K562 (cell line): ENCODE results near the gene LGR6. TPM values are rescaled to one million over a fixed set of nuclear protein-coding genes. Genes with fewer than 3 reads are reported as not detected.

ENCODE experiments used
- ATF4 ChIP-seq: fragments of 450-650 bp; formaldehyde crosslinking; IDR thresholded peaks from 2 replicates; pipeline ENCODE4 v1.4.0; 2022; ENCODE audit warnings: mild to moderate bottlenecking, moderate library complexity
- CREM ChIP-seq: IDR thresholded peaks from 2 replicates; pipeline ENCODE4 v1.6.1; 2014; ENCODE audit warnings: antibody characterized with exemption, low read depth
- FIP1L1 ChIP-seq: fragments of 200-400 bp; formaldehyde crosslinking; IDR thresholded peaks from 2 replicates; pipeline ENCODE4 v1.6.1; 2018; ENCODE audit warnings: mild to moderate bottlenecking, low read depth, low read length; ENCODE audit not compliant: poor library complexity, severe bottlenecking
- RBM17 ChIP-seq: fragments of 200-400 bp; formaldehyde crosslinking; IDR thresholded peaks from 2 replicates; pipeline ENCODE4 v1.6.1; 2017; ENCODE audit warnings: low read depth, mild to moderate bottlenecking, low read length, borderline replicate concordance
- STAT5B ChIP-seq: fragments of 250-450 bp; sonication (Bioruptor Pico); IDR thresholded peaks from 2 replicates; pipeline ENCODE4 v1.8.0; 2021; ENCODE audit warnings: mild to moderate bottlenecking, inconsistent platforms
- ZNF12 ChIP-seq: sonication (generic); formaldehyde crosslinking; IDR thresholded peaks from 2 replicates; pipeline ENCODE4 v1.4.0; 2020; ENCODE audit warnings: mild to moderate bottlenecking, missing genetic modification reagents
- ZNF224 ChIP-seq: sonication (generic); formaldehyde crosslinking; IDR thresholded peaks from 2 replicates; pipeline ENCODE4 v1.8.0; 2022; ENCODE audit warnings: mild to moderate bottlenecking, missing genetic modification reagents
- ZNF311 ChIP-seq: fragments of 250-450 bp; sonication (Bioruptor Pico); IDR thresholded peaks from 2 replicates; pipeline ENCODE4 v1.4.0; 2020; ENCODE audit warnings: mild to moderate bottlenecking, moderate library complexity
- ZNF830 ChIP-seq: fragments of 250-450 bp; sonication (Bioruptor Pico); IDR thresholded peaks from 2 replicates; pipeline ENCODE4 v1.5.0; 2021; ENCODE audit warnings: mild to moderate bottlenecking
- polyA plus RNA-seq, 8 experiments: library from polyadenylated mRNA; depleted of rRNA in 4 of 8; stranded (reverse) in 5 of 8; unstranded in 3 of 8; fragments of >200 nt; fragmentation: Nextera tagmentation in 2 of 8; fragmentation: Illumina TruSeq in 1 of 8; extraction: Ambion mirVana in 2 of 8; extraction: Trizol in 1 of 8; gene quantifications; 2 replicates each; pipeline versions ENCODE4 v1.2.1 to v1.2.3, GENCODE V29; 2011 to 2014; ENCODE audit warnings: inconsistent platforms in 1 of 8, missing spikeins in 1 of 8
- total RNA-seq, 7 experiments: library from RNA; depleted of rRNA in 6 of 7; stranded (reverse); fragments of >200 nt in 6 of 7; fragmentation: Illumina TruSeq in 2 of 7; extraction: Trizol in 2 of 7; gene quantifications; 2 replicates each; pipeline versions ENCODE4 v1.2.1 to v1.2.3, GENCODE V29; 2011 to 2021; ENCODE audit warnings: low replicate concordance in 1 of 7
- TF ChIP-seq, protein P1 (sequence below): fragments of 450-650 bp; formaldehyde crosslinking; IDR thresholded peaks from 2 replicates; pipeline ENCODE4 v1.4.0; 2022; ENCODE audit warnings: missing genetic modification characterization

Gene LGR6
- total and polyA plus RNA-seq, 9 of the 15 experiments (the other 6 are each of a cell fraction or from before 2014, with no cell fraction given): 0.01 to 0.54 (median 0.17) TPM; not detected in 1

DNA sequence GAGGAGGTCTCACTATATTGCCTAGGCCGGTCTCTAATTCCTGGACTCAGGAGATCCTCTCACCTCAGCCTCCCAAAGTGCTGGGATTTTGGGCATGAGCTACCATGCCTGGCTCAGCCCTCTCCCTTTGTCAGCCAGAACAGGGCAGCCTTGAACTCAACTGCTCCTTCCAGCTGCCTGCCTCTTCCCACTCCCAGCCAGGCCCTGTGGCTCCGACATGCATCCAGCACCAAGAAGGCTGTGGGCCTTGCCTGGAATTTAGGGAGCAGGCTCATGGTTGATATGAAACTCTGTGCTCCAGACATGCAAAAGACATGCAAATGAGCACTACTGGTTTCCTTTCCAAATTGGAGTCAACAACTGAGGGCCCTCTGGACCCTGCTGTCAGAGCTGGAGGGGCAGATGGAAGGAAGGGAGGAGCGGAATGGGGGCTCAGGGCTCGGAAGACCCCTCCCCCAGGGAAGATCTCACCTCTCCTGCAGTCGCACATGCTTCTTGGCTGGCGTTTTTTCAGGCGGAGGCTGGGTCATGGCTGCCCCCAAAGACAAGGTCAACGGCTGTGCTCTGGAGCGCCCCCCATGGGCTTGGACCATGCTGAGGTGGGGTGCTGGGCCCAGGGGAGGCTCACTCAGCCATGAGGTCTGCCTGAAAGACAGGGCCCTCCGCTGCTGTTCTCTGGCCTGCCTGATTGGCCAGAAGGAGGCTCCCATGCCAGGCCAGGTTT lies 34.6 kb upstream of the LGR6 start (continued):
- TF ChIP-seq STAT5B (CRISPR knock-in tag) (no peak), CREM (no peak), RBM17 (no peak), ATF4 (CRISPR knock-in tag) (no peak), ZNF224 (CRISPR knock-in tag) (0 out of 2 replicates have a peak, but pooled peaks have one; percentile 55), ZNF311 (CRISPR knock-in tag) (peak; percentile 70; the same call in 1 of the 2 replicates), FIP1L1 (no peak), ZNF12 (CRISPR knock-in tag) (no peak; the same call in 1 of the 2 replicates), ZNF830 (no peak)
- TF ChIP-seq, protein P1, sequence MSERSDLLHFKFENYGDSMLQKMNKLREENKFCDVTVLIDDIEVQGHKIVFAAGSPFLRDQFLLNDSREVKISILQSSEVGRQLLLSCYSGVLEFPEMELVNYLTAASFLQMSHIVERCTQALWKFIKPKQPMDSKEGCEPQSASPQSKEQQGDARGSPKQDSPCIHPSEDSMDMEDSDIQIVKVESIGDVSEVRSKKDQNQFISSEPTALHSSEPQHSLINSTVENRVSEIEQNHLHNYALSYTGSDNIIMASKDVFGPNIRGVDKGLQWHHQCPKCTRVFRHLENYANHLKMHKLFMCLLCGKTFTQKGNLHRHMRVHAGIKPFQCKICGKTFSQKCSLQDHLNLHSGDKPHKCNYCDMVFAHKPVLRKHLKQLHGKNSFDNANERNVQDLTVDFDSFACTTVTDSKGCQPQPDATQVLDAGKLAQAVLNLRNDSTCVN (CRISPR knock-in tag): no peak
